DMS153 treated with DMSO at 0.1 percent for 48 hours (cell line): ENCODE data around the gene PRMT5.
A peak's percentile ranks its signal among the peaks of the same experiment; 100 is the strongest.
"Not testable (repeated sequence)": the region's sequence is repeated elsewhere in the genome, so short reads cannot be mapped to it uniquely, and the experiment has no call there.

Experiments used
- DNase-seq: peaks from one replicate; lab custom pipeline; 2025; ENCODE audit not compliant: unreplicated experiment; lab: John Stamatoyannopoulos, UW

Gene PRMT5

DNA sequence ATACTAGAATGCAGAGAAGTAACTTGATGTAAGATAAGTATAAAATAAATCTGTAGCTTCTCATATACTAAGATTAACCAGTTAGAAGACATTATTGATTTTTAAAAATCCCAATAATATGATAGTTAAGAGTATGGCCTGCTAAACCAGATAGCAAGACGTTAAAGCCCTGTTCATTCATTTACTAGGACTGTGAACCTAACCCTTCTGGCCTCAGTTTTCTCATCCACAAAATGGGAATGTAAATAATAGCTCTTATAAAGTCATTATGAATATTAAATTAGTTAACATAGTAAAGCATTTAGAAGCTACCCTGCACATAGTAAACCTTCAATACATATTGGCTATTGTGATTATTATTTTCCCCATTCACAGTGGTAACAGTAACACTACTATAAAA is 6.0 kb upstream of the PRMT5 start:
- no peak for DNase-seq

DNA sequence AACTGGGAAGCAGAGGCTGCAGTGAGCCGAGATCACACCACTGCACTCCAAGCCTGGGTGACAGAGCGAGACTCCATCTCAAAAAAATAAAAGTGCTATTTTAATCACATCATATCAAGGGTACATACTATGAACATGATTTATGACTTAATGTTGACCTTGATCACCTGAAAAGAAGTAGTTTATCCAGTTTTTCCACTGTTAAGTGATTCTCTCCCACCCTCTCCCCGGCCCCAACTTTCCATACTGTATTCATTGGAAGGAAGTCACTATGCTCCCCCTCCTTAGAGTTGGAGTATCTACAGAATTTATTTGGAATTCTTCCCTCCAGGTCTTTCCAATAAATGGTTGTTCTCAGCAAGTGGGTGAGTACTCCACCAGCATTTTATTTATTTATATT is 3.0 kb upstream of the PRMT5 start:
- no peak for DNase-seq

DNA sequence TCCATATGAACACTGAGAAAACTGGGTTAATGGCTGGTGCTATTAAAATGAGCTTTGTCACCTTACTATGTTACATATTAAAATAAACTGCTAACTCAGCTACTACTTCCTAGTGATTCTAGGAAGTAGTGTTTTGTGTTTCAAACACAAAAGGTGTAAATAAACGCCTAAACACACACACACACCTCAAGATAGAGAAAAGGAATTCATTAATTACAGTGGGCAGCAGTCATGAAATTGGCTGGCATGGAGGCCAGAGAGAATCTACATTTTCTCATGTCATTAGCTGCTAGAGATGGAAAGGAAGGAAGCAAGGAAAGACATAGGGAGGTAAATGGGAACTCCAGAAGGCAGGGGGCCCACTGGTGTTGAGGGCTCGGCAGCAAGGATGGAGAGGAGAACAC is 787 bp upstream of the PRMT5 start:
- DNase-seq = peak; percentile 34

DNA sequence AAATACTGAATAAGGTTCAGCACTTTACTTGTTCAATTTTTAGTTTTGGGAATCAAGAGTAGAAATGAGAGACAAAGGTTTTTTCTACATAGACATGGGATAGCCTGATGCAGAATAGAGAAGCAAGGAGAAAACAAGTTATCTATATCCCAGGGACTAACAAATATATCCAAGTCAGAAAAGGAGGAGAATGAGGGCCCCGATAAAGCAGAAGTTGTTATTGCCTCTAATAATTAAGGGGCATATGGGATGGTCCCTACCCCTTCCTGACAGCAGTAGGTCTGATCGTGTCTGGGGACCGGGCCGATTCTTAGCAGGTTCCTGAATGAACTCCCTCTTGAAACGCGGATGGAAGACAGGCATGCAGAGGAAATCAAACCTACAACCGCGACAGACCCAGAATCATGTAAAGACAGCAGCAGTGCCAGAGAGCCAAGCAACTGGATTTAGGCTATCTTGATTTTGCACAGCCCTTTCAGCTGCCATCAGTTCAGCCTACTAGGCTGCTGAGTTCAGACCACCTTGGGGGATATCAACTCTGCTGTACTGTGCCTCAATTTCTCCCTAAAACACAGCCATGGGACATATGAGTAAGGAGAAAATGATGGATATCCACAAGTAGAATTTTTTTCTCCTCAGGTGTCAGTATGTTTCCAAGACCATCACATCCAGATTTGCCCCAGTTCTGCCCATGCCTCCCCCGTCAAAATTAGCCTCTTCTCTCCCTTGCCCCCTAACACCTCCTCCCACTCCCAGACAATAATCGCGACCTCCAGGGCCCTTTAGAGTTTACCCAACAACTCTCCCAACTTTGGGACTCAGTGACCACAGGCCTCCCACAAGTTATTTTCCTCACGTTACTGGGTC is 706 bp downstream of the PRMT5 start:
- DNase-seq = no peak

DNA sequence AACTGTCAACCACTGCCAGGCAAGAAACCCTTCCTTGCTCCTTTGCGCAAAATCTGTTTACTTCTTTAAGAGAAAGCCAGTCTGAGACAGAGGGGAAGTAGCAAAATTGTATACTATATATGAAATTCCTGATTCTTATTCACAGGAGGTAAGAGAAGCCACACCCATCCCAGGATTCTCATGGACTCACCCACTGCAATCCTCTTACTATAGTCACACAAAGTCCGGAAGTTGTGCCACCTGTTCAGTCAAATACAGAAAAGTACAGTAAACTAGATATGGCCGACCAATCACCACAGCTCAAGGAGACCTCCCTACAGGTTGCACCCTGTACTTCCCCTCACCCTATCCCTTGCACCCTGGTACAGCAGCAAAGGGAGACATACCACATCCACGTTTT is 2.9 kb downstream of the PRMT5 start:
- DNase-seq = no peak

DNA sequence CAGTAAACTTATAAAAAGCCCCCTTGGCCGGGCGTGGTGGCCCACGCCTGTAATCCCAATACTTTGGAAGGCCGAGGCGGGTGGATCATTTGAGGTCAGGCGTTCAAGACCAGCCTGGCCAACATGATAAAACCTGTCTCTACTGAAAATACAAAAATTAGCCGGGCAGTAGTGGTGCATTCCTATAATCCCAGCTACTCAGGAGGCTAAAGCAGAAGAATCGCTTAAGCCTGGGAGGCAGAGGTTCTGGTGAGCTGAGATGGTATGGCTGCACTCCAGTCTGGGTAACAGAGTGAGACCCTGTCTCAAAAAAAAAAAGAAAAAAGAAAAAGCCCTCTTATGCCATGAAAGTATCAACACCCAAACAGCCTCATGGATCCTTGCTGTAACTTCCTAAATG is 3.7 kb downstream of the PRMT5 start:
- DNase-seq = no peak

DNA sequence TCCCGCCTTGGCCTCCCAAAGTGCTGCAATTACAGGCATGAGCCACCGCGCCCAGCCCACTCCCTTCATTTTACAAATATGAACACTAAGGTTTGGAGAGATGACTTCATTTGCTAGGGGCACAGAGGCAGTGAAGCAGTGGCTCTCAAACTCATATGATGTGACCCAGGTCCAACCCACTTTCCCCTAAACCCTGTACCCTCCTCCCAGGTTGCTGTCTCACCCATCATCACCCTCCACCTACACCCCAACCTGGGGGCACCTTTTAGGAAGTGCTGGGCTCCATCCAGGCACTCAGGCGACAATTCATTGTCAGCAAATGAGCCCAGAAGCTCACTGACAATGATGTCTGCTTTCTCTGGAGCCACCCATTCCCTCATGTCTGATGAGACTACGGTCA is 5.4 kb downstream of the PRMT5 start:
- no peak for DNase-seq

DNA sequence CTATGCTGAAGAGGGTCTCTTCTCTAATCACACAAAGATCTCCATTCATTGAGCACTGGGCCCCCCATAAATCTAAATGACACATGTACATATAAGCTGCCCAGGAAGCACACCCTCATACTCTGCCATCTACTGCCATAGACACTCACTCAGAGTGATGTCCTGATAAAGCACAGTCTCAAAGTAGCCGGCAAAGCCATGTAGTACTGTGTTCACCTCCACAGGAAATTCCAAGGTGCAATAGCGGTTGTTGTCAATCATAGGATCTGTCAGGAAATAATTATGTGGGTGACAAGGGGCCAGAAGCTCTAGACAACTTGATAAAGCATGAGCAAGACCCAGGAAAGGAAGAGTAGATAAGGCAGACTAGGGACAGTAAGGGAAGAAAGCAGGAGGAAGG is 6.9 kb downstream of the PRMT5 start:
- DNase-seq = no peak

DNA sequence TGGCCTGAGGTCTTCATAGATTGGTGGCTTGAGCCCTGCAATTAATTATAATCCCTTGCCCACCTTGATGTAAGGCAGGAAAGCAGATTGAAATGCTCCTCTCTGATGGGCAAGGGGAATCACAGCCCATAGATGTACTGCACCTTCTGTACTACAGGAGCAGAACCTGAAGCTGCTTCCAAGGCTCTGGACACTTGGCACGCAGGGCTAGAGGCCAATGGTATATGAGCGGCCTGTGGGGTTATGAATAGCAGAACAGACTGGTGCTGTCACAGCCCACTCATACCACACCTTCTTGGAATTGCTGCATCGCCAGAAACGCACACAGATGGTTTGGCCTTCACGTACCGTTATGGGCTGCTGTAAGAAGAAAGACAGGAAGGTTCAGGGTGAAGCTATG is 8.5 kb downstream of the PRMT5 start:
- DNase-seq = no peak

DNA sequence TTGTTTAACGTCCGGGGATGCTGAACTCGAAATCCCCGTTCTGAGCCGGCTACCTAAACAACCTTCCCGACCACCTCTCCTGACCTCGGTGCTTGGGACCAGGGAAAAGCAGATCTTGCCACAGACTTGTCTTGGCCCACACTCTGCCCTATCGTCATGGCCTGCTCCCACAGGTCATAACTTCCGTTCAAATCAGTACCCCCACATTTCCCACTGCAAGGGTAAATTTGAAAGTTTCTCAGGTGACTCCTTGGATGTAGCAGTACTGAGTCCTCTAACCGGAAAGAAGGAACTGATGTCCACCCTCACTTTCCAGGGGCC is 9.6 kb downstream of the PRMT5 start:
- DNase-seq = no peak

DNA sequence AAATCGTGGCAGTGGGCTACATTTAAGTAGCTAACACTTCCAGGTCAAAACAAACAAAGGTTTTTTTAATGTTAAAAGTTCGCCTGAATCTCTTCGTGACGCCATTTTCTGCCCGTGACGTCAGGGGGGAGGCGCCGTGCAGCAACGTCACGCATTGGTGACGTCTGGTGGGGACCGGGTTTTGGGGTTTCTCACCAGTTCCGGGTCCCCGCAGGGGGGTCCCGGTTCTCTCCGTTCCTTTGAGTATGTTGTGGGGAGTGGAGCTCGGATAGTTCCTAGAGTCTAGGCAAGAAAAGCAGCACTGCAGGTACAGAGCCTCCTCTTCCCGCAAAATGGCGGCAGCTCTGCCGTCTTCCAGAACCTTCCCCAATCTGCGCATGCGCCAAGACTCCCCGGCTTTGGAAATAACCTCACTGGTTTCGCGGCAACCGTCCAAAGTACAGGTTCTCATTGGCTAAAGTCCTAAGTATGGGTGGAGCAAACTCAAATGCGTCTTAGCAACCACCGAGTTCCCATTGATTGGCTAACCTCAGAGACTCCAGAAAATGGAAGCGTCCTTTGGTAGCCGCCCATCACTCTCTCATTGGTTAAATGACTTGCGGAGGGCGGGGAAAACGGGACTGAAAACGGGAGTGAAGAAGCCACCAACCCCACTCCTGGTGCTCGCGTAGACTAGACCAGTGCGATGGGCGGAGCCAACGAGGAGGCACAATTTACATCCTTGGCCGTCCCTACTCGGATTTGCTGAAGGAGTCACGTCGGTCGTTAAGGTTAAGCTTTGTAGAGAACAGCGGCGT is 10.2 kb downstream of the PRMT5 start, which contains the start of gene RBM23:
Gene RBM23 (minus strand): TSS at position 346 of the 797 bp plus-strand sequence.
- peak; percentile 99 for DNase-seq

DNA sequence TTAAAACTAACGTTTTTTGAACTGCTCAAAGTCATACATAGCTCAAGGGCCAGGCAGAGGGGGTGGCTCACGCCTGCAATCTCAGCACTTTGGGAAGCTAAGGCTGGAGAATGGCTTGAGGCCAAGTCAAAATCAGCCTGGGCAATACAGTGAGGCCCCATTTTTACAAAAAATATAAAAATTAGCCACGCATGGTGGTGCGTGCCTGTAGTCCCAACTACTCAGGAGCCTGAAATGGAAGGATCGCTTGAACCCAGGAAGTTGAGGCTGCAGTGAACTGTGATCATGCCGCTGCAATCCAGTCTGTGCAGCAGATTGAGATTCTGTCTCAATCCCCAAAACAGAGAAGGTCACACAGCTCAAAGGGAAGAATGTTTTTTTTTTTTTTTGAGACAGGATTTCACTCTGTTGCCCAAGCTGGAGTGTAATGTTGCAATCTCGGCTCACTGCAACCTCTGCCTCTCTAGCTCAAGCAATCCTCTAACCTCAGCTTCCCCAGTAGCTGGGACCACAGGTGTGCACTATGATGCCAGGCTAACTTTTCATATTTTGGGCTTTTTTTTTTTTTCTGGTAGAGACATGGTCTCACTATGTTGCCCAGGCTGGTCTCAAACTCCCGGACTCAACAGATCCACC is 13.2 kb downstream of the PRMT5 start:
- no peak for DNase-seq

DNA sequence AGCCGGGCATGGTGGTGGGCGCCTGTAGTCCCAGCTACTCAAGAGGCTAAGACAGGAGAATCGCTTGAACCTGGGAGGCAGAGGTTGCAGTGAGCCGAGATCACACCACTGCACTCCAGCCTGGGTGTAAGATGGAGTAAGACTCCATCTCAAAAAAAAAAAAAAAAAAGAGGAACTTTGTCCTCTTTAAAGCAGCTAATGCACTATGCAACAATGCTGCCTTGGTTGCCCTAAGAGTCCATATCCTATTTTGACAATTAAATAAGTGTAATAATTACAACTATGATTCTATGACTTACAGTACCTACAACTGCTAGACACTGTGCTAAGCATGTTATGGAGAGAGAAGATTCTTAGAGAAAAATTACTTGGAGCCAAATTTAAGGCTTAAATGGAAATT is 14.3 kb downstream of the PRMT5 start:
- not testable (repeated sequence) for DNase-seq

DNA sequence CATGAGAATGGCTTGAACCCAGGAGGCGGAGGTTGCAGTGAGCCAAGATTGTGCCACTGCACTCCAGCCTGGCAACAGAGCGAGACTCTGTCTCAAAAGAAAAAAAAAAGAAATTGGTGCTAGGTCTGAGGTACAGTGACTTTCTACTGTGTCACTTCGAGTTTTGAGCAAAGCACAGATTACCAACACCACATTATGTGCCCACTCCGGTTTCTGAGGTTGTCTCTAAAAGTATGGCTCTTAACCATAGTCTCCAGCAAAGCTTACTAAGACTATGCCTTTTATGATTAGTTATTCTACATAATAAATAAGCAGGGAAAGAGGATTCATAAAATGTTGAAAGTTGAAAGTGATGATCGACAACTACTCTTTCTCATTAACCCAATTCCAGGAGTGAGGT is 18.3 kb downstream of the PRMT5 start:
- no peak for DNase-seq

DNA sequence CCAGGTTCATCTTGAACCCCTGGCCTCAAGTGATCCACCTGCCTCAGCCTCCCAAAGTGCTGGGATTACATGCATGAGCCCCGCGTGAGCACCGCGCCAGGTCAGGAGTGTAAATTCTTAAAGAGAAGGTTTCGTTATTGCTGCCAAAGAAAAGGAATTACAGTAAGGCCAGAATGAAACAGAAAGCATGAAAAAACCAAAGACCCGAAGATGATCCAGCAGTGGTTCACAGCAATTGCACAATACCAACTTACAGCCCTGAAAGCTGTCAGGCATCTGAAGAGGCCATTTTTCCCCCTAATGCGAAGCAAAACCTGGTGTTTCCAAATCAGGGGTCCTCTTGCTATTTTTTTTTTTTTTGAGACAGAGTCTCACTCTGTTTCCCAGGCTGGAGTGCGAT is 20.6 kb downstream of the PRMT5 start:
- DNase-seq = no peak

DNA sequence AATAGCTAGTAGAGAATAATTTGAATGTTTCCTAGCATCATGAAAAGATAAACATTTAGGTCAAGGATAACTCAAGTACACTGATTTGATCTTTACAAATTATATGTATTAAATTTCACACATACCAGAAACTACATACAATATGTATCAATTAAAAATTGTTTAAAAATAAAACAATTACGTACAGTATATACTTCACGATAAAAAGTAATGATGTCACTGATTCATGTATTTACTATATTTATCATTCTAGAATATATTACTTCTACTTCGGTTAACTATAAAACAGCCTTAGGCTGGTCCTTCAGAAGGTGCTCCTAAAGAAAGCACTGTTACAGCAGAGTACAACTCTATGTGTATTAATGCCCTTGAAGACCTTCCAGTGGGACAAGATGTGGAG is 21.7 kb downstream of the PRMT5 start:
- DNase-seq = no peak

DNA sequence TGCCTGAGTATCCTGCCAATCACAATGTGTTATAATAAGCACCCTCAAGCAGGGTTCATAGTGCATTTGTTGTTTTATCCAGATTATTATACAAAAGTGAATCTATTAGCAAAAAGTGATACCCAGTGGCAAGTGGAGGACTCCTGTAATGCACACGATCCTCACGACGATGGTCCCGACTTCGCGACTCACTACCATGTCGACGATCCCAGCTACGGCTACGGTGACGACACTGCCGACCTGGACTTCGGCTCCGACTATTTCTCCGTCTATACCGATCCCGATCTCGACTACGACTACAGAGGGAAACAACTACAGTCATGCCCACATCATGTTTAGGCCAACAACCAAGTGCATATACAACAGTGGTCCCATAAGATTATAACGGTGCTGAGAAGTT is 23.1 kb downstream of the PRMT5 start:
- no peak for DNase-seq

DNA sequence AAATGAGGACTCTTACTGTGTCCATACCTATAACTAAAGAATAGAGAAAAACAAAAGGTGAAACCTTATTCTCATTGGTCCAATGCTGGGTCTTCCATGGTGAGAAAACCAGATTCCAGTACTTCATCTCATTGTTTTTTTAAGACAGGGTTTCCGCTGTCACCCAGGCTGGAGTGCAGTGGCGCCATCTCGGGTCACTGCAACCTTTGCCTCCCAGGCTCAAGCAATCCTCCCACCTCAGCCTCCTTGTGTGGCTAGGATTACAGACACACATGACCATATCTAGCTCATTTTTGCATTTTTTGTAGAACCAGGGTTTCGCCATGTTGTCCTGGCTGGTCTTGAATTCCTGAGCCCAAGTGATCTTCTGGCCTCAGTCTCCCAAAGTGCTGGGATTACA is 23.5 kb downstream of the PRMT5 start:
- no peak for DNase-seq

DNA sequence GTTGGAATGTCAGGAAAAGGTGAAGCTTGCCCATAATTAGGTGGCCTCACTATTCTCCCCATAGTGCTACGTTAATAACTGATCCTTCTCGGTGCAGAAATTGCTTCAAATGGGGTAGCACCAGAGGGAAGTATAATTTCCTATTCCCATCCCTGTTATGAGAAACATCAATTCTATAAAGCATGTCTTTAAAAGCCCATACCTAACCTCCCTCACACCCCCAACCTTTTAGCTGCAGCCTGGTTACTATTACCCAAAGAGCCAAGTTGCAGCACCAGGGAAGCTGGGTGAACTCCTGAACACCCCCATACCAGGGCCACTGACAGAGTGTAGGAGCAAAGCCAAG is 25.5 kb downstream of the PRMT5 start:
- DNase-seq = no peak

DNA sequence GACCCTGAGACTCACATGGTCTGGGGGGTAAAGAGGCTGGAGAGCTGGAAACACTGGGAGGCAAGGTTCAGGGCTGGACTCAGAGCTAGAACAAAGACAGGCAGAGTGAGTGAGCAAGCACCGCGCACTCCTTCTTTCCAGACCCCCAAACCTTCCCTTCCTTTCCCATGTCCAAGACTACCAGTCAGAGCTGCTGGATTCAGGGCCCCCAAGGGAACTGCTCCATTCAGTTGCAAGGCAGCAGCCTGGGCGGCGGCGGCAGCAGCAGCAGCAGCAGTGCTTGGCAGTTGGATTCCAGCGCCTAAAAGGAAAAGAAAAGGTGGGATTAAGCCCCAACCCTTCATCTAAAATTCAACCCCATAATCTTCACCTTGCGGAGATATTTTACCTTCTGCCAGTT is 27.4 kb downstream of the PRMT5 start:
- no peak for DNase-seq

DNA sequence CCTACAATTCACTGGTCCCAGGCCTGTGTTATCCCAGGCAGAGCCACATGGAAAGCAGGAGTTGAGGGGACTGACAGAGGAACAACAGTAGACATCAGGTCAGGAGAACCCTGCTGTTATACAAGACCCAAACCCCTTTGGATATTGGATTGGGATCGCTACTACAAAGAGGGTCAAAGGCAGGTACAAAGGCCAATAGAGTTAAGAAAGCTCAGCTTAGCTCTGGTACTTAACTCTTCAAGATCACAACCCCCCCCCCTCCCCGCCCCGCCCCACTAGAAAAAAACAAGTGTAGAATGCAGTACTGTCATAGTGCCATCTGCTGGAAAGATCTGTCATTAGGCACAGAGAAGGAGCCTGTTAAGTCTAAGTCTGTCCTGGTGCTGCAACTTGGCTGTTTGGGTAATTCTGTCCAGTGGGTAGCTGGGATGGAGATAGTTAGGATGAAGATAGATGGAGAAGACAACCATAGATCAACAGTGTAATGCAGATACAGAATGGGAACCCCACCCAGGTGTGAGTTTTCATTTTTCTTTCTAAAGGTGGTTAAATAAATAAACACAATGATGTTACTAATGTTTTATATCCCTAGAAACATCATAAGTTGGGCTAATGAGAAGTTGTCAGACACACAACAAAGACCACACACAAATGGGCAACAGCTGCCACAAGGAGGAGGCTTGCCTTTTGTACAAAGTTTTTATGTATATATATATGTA is 28.9 kb downstream of the PRMT5 start:
- DNase-seq = peak; percentile 23
